Measurements from ENCODE around the gene AHRR.
"Not testable (repeated sequence)": the region's sequence is repeated elsewhere in the genome, so short reads cannot be mapped to it uniquely, and the experiment has no call there.

AHRR gene

DNA sequence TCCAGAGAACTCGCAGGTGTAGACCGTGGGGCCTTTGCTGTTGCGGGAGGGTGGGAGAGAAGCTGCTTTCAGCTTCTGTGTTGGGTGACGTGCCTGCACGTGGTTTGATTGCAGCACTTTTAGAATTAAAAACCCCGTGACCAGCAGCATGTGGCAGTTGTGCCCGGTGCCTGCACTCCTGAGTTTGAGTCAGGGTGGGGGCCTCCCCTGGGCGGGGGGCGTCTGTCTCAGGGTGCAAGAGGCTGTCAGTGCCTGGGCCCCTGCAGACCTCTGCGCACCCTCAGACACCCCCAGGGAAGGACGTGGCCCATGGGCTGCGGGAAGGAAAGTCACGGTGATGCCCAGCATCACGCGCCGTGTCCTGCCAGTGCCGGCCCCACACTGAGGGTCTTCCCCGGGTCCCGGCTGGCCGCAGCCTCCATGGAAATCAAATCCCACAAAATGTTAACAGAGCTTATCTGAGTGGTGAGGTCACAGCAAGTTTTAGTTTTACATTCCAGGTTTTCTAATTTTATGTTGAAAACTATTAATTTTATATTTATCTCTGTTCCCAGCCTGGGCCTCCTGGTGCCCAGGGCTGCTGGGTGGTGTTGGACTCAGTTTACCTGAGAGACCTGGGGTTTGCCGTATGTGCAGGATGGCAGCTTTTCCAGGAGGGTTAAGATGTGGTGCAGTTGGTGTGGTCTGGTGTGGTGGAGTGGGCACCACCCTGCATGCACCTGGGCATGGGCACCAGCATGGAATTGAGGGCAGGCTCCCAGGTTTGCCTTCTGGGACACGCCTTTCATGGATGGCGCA is 33.3 kb downstream of the AHRR start:
- in situ Hi-C loops (cut with HindIII; ENCODE audit: low pct_ligation_motif_present, low pct_unique_long_range_greater_than_20kb, low sequenced_read_pairs): no loop called here

DNA sequence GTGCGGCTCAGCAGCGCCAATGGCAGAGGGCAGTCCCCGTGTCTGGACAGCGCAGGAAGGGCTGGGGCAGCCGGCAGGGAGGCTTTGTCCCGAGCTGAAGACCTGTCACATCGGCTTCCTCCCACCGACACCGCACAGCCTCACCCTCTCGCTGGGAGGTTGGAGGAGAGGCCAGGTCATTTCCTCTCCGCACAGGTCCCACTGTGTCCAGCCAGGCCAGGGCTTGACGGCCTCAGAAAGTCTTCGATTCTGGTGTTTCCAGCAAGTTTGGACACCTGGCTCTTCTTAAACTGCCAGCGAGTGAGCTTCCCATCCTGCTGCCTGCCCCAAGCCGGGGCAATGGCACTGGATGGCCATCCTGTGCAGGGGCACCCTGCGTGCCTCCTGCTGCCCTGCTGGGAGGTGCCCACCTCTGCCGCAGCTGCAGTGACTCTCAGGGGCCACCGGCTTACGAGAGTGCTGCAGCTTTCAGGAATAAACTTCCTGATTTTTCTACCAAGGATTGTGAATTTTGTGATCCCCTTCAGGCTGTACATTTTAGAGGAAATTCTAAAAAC is 33.9 kb downstream of the AHRR start:
- no peak for DNase-seq
- in situ Hi-C loops (cut with HindIII; ENCODE audit: low pct_ligation_motif_present, low pct_unique_long_range_greater_than_20kb, low sequenced_read_pairs): no loop called here

More for the DNA sequence above, 33.3 kb downstream of the AHRR start:
- no peak for DNase-seq

DNA sequence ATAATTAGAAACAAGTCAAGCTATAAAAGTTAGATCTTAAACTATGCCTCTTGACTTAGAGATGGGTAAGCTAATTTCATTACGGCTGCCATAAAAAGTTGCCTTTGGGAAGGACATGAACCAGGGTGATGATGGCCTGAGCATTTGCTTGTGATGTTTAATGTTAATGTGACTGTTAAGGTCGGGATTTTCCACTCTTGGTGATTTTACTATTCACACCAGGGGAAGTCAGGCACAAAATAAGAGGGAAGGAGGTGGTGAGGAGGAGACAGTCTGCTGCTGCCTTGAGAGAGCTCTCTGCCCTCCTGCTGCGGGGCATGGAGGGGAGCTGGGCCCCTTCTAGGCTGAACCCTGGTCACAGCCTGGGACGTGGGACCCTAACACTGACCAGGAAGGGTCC is 34.4 kb downstream of the AHRR start:
- DNase-seq: no peak
- in situ Hi-C loops (cut with HindIII; ENCODE audit: low pct_ligation_motif_present, low pct_unique_long_range_greater_than_20kb, low sequenced_read_pairs): no loop called here

DNA sequence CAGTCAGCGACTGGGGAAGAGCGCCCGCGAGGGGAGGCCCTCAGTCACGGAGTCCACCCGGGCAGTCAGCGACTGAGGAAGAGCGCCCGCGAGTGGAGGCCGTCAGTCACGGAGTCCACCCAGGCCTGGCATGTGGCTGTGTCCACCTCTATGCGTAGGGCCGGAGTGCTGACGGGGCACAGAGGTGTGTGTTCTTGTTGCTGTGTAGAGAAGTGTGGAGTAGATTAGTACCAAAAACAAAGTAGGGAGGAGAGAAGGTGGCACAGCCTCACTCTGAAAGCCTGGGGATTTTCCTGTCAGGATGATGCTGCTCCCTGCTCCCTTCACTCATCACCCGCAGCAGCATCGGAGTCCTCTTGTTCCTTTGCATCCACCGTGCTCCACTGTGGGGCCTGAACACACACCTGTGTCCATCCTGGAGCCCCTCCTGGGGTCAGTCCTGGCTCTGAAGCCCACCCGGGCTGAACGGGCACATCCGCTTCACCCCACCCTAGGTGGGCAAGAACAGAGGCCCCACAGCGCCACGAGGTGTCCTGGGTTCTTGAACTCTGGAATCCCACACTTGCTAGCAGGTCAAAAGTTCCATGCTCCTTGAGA is 37.9 kb downstream of the AHRR start:
- no peak for DNase-seq
- in situ Hi-C loops (cut with HindIII; ENCODE audit: low pct_ligation_motif_present, low pct_unique_long_range_greater_than_20kb, low sequenced_read_pairs): no loop called here

DNA sequence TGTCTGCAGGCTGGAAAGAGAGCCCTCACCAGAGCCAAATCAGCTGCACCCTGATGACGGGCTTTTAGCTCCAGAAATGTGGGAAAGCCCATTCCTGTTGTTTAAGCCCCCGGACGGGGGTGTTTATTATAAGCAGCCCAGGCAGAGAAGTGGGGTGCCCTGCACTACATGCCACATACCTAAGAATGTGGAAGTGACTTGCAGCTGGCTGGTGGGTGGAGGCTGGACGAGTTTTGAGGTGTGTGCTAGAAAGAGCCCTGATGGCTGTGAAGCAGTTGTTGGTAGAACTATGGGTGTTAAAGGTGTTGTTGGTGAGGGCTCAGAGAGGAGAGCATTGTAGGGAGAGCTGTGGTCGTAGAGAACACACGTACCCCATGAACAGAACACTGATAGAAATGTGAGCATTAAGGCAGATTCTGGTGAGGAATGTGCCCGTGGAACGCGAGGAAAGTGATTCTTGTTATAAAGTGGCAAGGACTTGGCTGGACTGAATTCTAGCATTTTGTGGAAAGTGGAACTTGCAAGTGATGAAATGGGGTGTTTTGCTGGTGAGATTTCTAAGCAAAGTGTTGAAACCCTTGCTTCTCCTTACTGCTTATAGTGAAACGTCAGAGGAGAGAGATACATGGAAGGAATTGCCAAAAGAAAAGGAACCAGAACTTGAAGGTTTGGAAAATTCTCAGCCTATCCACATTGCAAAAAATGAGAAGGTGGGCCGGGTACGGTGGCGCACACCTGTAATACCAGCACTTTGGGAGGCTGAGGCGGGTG is 38.9 kb downstream of the AHRR start:
- no peak for DNase-seq
- in situ Hi-C loops (cut with HindIII; ENCODE audit: low pct_ligation_motif_present, low pct_unique_long_range_greater_than_20kb, low sequenced_read_pairs): no loop called here

DNA sequence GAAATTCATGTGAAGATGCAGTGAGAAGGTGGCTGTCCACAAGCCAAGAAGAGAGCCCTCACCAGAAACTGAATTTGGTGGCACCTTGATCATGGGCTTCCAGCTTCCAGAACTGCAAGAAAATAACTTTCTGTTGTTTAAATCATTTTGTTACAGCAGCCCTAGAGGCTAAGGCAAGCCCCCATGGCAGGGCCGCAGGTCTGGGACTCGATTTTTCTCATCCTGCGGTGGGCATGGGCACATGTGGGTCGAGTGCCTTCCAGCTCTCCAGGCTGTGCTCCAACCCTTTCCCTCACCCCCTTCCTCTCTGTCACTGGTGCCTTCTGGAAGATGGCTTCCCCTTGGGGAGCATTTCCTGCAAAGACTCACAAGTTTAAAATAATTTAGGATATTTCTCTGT is 40.7 kb downstream of the AHRR start:
- in situ Hi-C loops (cut with HindIII; ENCODE audit: low pct_ligation_motif_present, low pct_unique_long_range_greater_than_20kb, low sequenced_read_pairs): no loop called here
- DNase-seq: no peak

DNA sequence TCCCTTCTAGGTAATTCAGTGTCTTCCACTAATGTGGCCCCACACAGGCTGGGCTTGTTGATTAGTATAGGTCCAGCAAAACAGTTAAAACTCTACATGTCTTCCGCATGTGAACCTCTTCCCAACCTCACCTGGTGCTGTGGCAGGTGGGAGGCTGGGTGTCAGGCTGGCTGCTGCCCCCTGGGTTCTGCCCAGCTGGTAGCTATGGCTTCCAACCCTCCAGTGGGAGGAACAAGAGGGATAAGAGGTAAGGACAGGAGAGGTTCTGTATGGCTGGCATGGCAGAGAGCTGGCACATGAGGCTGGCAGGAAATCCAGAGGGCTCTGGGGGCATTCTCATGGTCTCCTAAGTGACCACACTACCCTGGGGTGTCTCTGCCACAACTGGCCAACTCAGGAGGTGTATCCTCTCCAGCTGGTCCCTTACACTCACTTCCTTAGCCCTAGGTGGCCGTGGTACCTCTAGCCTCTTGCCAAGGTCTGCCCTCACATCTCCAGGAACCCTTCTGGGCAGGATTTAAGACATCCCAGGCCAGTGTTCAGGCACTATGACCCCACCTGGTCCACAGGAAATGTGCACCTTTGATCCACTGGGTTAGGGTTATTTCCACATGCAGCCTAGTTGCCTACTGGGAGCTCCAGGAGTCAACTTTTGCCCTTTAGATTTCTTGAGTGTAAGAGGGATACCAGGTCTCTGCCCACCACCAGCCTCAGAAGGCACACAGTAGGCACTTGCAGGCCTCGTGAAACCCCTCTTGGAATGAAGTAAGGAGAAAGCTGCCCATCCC is 41.7 kb downstream of the AHRR start:
- no peak for DNase-seq
- in situ Hi-C loops (cut with HindIII; ENCODE audit: low pct_ligation_motif_present, low pct_unique_long_range_greater_than_20kb, low sequenced_read_pairs): no loop called here

DNA sequence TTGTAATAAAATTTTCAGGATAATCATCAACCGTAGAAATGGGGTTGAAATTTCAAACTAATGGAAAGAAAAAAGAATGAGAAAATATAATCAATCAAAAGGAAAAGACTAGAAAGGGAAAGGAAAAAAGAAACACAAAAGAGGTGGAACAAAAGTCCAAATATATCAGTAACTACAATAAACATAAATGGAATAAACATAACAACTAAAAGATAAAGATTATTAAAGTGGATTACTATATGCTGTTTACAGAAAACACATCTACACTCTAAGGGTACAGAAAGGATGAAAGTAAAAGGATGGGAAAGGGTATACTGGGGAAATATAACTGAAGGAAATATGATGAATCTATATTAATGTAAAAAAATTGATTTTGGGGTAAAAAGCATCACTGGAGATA is 43.0 kb downstream of the AHRR start:
- no peak for DNase-seq
- in situ Hi-C loops (cut with HindIII; ENCODE audit: low pct_ligation_motif_present, low pct_unique_long_range_greater_than_20kb, low sequenced_read_pairs): no loop called here

DNA sequence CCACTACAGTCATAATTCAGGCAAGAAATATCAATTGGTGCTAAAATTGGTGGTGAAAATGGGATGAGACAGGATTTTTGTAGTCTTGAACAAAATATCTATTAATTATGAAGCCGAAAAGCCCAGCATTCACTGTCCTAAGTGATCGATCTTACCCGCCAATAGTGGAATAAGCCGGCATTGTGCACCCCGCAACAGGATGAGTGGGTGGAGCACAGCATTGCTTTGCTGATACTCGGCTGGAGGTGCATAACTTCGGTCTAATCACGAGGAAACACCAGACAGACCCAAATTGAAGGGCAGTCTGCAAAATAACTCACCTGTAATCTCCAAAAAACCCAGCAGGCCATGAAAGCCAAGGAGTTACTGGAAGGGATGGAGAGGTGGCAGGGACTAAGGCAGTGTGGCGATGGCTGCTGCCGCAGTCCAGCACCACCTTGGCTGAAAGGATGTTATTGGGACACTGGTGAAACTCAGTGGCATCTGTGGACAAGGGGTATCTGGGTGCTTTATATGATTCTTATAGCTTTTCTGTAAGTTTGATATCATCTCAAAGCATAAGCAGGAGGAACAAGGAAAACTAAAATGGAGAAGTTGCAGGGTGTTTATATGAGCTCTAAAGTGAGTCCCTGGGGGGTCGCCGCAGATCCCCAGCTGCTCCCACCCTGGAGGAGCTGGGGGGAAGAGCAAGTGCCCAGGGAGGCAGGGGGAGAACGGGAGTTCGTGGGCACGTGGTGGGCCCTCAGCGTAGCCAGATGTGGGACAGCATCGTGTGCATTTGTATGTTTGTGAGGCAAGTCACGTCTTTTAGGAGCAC is 45.2 kb downstream of the AHRR start:
- DNase-seq: no peak
- in situ Hi-C loops (cut with HindIII; ENCODE audit: low pct_ligation_motif_present, low pct_unique_long_range_greater_than_20kb, low sequenced_read_pairs): no loop called here

DNA sequence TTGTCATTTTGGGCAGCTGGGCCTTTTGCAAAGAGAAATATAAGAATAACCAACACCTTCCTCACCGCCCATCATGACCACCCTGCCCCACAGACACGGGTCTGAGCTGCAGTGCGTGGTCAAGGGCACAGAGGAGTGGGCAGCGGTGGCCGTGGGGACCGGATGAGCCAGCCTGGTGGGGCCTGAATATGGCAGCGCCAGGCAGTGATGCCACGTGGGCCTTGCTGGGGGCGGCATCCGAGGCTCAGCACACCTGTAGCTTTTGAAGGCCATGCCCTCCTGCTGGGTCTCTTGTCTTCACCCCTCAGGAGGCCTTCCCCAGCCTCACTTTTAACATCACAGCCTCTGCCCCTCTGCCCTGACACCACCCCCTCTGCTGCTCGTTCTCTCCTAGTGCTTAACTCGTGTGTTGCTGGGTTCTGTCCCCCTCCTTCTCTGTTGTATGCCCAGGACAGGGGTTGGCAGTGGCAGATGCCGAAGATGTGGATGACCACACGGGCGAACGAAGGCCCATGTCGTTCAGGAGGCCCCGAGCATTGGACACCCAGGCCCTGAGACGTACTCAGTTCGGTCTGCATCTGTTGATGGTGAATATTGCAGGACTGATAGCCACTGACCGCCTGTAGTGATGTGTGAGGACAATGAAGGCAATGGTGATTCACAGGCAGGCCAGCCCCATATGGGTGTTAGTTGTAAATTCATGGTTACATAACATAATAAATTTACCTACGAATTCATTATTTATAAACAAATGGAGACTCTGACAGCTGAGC is 46.0 kb downstream of the AHRR start:
- in situ Hi-C loops (cut with HindIII; ENCODE audit: low pct_ligation_motif_present, low pct_unique_long_range_greater_than_20kb, low sequenced_read_pairs): no loop called here

DNA sequence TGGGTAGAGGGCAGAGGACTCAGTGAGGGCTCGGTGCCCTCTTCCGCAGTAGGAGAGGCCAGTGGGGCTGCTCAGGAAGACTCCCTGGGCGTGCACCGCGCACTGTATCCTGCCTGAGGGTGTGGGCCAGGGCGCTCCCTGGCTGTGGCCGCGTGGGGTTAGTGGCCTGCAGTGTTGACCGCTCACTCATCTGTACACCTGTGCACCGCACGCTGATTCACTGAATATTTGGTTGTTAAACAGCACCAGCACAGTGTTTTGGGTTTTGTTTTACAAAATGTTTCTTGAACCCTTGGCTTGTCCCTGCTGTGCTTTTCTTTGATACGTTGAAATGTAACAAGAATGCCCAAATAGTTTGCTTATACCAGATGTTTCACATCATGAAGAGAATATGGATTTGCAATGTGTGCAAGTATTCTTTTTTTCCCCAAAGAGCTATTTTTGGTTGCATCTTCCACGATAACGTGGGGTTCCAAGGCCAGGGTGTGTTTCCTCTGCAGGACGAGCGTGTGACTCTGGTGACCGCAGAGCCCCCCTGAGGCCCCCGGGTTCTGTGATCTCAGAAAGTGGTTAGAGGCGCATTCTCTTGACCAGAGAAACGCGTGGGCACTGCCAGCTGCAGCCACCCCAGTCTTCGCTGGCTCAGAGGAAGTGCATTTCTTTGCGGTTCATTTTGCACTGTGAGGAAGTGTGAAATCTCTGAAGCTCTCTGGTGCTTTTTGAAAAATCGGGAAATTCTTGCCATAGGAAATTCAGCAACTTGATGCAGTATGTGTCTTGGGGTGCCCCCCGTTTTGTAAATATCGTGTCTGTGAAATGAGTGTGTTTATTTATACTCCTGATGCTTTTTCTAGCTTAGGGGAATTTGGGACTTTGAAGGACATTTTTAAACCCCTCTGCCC is 46.9 kb downstream of the AHRR start:
- in situ Hi-C loops (cut with HindIII; ENCODE audit: low pct_ligation_motif_present, low pct_unique_long_range_greater_than_20kb, low sequenced_read_pairs): no loop called here

More for the DNA sequence above, 46.0 kb downstream of the AHRR start:
- DNase-seq: no peak

DNA sequence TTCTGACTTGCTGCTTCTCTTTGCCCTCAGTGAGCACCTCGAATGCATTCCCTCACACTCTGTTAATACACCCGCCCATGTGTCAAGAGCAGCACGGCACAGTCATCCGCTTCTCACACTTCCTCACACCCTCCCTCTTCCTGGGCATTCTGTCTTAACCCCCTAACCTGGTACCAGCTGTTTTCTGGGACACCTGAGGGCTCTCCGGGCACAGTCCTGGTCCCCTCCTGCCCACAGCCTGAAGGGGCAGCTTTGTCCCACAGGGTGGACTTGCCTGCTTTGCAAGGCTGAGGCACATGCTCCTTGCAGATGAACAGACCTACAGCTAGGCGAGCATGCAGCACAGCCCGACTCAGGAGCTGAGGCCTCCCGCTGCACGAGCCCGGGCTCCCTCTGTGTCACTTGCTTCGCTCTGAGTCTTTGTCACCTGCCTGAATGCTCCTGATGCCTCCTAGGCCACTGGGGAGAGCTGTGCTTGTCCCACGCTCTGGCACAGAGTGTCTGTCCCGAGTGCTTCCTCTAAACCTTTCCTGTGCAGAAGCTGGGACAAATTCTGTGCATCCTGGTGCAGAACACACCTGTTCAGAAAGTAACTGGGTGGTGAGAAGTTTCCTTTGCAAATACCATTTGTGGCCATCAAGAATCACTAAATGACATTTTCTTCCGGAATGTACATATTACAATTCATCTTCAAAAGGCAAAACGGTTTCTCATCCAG is 47.8 kb downstream of the AHRR start:
- in situ Hi-C loops (cut with HindIII; ENCODE audit: low pct_ligation_motif_present, low pct_unique_long_range_greater_than_20kb, low sequenced_read_pairs): no loop called here
- no peak for DNase-seq

More for the DNA sequence above, 46.9 kb downstream of the AHRR start:
- DNase-seq: no peak

DNA sequence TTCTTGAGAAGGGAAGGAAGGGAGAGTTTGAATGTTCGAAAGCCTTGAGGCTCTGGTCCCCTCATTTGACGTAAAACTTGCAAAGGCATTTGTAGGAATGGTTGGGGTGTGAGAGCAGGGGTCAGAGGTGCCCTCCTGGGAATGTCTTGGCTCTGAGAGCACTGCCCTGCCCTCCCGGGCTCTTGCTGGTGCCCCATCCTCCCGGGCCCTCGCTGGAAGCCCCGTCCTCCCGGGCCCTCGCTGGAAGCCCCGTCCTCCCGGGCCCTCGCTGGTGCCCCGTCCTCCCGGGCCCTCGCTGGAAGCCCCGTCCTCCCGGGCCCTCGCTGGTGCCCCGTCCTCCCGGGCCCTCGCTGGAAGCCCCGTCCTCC is 48.3 kb downstream of the AHRR start:
- DNase-seq; in situ Hi-C loops (cut with HindIII; ENCODE audit: low pct_ligation_motif_present, low pct_unique_long_range_greater_than_20kb, low sequenced_read_pairs): not testable (repeated sequence)

DNA sequence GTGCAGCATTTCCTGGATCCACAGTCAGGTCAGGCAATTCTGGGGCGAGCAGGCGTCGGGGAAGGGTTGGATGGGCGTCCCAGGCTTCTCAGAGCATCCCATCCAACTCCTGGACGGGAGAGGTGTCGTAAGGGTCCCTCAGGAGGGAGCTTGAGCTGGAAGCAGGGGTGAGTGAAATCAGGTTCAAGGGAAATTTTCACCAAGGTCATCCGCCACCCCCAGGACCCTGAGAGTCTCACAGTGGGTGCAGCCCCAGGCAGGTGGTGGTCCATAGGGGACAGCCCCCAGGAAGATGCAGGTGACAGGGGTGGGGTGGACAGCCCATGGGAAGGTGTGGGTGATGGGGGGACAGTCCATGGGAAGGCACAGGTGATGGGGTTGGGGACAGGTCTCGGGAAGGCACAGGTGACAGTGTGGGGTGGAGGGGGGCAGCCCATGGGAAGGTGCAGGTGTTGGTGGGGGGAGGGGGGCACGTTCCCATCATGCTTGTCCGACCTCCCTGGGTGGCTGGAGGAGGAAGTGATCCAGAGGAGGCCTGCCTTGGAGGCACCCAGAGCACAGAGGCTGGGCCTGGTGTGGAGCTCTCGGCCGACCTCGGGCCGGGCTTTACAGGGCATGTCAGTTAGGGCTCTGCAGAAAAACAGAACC is 48.9 kb downstream of the AHRR start:
- in situ Hi-C loops (cut with HindIII; ENCODE audit: low pct_ligation_motif_present, low pct_unique_long_range_greater_than_20kb, low sequenced_read_pairs): no loop called here
- DNase-seq: no peak

Measured in ACHN (cell line).